ENCODE results near the gene ZC2HC1C. TPM values are rescaled to one million over a fixed set of nuclear protein-coding genes. Genes with fewer than 3 reads are reported as not detected.
"Not testable (repeated sequence)": the region's sequence is repeated elsewhere in the genome, so short reads cannot be mapped to it uniquely, and the experiment has no call there.

Gene ZC2HC1C
- total RNA-seq, 2 donors from 2014 or later = 1.2 to 3.0 TPM

DNA sequence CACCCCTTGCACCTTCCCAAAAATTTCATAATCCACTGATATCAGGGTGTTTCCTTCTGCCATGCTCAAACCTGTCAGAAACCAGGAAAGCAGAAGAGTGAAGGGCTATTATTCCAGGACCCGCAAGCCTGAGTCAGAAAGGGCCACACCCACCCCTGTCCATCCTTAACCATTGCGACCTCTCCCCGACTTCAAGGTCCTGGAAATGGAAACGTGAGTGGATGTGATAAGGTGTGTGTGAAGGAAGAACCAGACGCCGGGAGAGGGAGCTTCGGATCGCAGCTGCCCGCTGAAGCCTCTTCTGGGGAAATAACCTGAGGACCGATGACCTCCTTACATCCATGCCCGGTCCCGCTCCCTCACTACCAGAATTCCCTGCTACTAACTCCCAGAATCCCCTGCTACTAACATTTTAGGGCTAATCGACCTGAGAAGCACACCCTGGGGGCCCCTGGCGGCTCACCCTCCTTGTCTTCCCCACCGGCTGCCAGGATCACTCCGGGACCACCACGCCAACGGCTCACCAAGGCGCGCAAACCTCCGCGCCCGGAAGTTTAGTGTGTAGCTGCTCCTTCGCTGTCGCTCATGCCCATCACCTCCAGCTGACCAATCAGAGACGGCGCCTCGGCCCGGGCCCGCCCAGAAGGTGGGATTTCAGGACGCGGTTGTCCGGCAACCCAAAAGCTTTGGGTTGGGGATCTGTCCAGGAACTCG, 5.8 kb upstream of the ZC2HC1C start, which contains the start of gene ACYP1:
ACYP1 (minus strand) TSS at position 534 of the 714 bp plus-strand sequence; CDS start at position 63, 471 bp downstream.
- peak; percentile 100 for ATAC-seq (replicated peaks in 1 of 2)
- Mint-ChIP-seq H3K27me3 (ENCODE audit: low read depth) (no peaks in the 10 kb centered on the region), H3K27ac (peak within 1 kb of the TSS; percentile 88), H3K4me1 (ENCODE audit: low read depth) (peaks cover 42% of the 10 kb centered on the region), H3K9me3 (no peaks in the 10 kb centered on the region), H3K36me3 (ENCODE audit: insufficient read depth in 2 of 2) (peaks cover 7 to 21% of the 10 kb centered on the region in 2 donors), H3K4me3 (peak within 1 kb of the TSS; percentile 97)
- DNase-seq = peak; percentile 94 to 96

DNA sequence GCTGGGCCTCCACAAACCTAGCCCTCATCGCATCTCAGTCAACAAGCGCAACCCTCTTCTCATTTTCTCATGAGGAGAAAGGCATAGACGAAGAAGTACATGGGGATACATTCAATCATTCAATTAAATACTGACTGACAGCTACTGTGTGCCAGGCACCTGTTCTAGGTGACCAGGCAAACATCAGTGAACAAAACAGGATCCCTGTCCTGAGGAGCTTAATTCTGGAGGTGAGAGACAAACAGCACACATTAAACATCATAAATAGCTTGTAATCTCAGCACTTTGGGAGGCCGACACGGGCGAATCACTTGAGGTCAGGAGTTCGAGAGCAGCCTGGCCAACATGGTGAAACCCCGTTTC, 5.3 kb upstream of the ZC2HC1C start:
- DNase-seq (no peak), ATAC-seq (replicated peaks in 1 of 2) (peak in 1 of 2 donors; percentile 34)
- H3K27ac Mint-ChIP-seq = peak overlapping the region; percentile 88
- H3K9me3 Mint-ChIP-seq = no peaks in the 10 kb centered on the region
- peak overlapping the region; percentile 97 for H3K4me3 Mint-ChIP-seq
- peaks cover 7 to 21% of the 10 kb centered on the region in 2 donors for H3K36me3 Mint-ChIP-seq (ENCODE audit: insufficient read depth in 2 of 2)
- H3K4me1 Mint-ChIP-seq (ENCODE audit: low read depth) = peaks cover 41% of the 10 kb centered on the region
- H3K27me3 Mint-ChIP-seq (ENCODE audit: low read depth) = no peaks in the 10 kb centered on the region

DNA sequence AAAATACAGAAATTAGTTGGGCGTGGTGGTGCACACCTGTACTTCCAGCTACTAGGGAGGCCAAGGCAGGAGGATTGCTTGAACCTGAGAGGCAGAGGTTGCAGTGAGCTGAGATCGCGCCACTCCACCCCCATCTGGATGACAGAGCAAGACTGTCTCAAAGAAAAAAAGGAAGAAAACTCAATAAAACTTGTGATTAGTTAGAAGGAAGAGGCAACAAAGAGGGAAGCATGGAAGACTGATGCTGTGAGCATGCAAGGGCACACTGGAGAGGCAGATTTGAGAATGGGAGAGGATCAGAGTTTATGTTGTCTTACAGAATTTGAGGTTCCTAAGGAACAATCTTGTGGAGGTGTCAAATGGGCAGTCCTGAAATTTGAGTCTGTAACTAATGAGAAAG, 2.8 kb upstream of the ZC2HC1C start:
- Mint-ChIP-seq H3K4me3 (no peak overlapping the region), H3K27ac (no peak overlapping the region), H3K9me3 (no peaks in the 10 kb centered on the region), H3K36me3 (ENCODE audit: insufficient read depth in 2 of 2) (peaks cover 2% of the 10 kb centered on the region in 2 donors), H3K27me3 (ENCODE audit: low read depth) (no peaks in the 10 kb centered on the region), H3K4me1 (ENCODE audit: low read depth) (peaks cover 21% of the 10 kb centered on the region)
- ATAC-seq (replicated peaks in 1 of 2) (no peak), DNase-seq (no peak)

DNA sequence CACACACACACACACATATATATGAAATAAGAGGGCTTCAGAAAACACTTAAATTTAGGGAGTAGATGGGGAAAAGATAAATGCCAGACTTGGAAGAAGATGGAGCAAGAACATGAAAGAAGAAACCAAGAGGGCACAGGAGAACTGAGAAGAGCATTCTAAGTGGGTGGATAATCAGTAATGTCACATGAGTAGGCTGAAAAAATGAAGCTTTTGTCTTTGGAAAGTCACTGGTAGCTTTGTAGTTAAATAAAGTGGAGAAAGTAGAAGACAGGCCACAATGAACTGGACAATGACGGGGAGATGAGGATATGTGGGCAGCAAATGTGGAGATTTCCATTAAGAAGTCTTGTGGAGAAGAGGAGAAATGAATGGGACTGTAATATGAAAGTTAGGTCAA, 2.2 kb upstream of the ZC2HC1C start:
- no peak for ATAC-seq (replicated peaks in 1 of 2)
- H3K27ac Mint-ChIP-seq = no peak overlapping the region
- peaks cover 20% of the 10 kb centered on the region for H3K4me1 Mint-ChIP-seq (ENCODE audit: low read depth)
- no peaks in the 10 kb centered on the region for H3K27me3 Mint-ChIP-seq (ENCODE audit: low read depth)
- peaks cover 2% of the 10 kb centered on the region in 2 donors for H3K36me3 Mint-ChIP-seq (ENCODE audit: insufficient read depth in 2 of 2)
- H3K9me3 Mint-ChIP-seq = no peaks in the 10 kb centered on the region
- DNase-seq = no peak
- H3K4me3 Mint-ChIP-seq = no peak overlapping the region

DNA sequence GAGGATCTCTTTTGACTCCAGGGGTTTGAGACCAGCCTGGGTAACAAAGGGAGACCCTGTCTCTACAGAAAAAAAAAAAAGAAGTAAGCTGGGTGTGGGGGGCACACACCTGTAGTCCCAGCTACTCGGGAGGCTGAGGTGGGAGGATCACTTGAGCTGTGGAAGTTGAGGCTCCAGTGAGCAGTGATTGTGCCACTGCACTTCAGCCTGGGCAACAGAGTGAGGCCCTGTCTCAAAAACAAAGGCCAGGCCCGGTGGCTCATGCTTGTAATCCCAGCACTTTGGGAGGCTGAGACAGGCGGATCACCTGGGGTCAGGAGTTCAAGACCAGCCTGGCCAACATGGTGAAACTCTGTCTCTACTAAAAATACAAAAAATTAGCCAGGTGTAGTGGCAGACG, 1.7 kb upstream of the ZC2HC1C start:
- H3K36me3 Mint-ChIP-seq (ENCODE audit: insufficient read depth in 2 of 2); H3K9me3 Mint-ChIP-seq; H3K4me3 Mint-ChIP-seq; DNase-seq; H3K27me3 Mint-ChIP-seq (ENCODE audit: low read depth); ATAC-seq (replicated peaks in 1 of 2); H3K27ac Mint-ChIP-seq: not testable (repeated sequence)
- peaks cover 14% of the 10 kb centered on the region for H3K4me1 Mint-ChIP-seq (ENCODE audit: low read depth)

DNA sequence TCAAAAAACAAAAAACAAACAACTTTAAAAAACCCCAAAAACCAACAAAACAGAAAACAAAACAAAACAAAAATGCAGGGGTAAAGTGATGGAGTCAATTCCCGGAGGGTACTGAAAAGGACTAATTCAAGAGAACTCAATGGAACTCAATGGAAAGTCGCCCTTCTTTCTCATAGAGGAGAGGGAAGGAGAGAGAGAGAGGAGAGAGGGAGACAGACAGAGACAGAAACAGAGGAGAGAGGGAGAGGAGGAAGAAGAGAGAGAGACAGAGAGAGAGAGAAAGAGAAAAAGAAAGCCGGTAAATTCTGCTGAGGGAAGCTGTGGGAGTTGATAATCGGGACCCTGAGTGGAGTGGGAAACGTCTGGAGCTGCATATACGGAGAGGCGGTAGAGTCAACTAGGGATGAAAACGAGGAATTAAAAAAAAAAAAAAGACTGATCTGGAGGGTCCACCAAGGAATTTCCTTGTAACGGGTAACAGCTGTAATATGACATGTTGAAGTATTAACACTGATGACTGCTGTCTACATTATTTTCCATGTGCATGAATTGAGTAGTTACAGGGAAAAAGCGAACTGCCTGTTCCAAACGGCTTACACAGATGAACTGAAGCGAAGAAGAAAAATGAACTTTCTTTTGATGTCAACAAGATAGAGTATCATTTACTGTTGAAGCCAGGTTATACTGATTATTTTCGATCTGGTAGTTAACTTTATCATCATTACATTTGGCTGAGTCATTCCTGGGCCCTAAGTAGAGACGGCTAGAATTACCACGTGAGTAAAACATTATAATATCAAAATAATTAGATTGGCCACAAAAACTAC, 934 bp upstream of the ZC2HC1C start:
- H3K27me3 Mint-ChIP-seq (ENCODE audit: low read depth) = no peaks in the 10 kb centered on the region
- H3K27ac Mint-ChIP-seq = no peak overlapping the region
- no peaks in the 10 kb centered on the region for H3K9me3 Mint-ChIP-seq
- H3K4me1 Mint-ChIP-seq (ENCODE audit: low read depth) = peaks cover 8% of the 10 kb centered on the region
- ATAC-seq (replicated peaks in 1 of 2) (peak in 1 of 2 donors; percentile 3), DNase-seq (no peak)
- peaks cover 2% of the 10 kb centered on the region in 2 donors for H3K36me3 Mint-ChIP-seq (ENCODE audit: insufficient read depth in 2 of 2)
- no peak overlapping the region for H3K4me3 Mint-ChIP-seq

DNA sequence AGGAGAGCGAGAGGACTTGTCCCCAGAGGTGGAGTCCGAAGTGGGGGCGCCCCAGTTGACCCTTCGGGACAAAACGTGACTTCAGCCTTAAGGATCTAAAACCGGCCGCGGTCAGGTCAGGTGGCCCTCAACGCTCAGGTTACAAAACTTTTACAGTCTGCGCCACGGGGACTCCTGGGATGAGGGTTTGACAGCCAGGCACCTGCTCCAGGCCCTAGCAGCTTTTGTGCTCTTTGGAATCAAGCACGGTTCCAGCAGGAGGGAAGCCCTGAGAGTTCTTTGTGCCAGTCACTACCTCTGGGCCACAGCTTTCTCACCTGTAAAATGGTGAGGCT, 337 bp downstream of the ZC2HC1C start:
- ATAC-seq (replicated peaks in 1 of 2) (no peak), DNase-seq (no peak)
- no peaks in the 10 kb centered on the region for H3K36me3 Mint-ChIP-seq (ENCODE audit: insufficient read depth in 2 of 2)
- no peaks in the 10 kb centered on the region for H3K4me1 Mint-ChIP-seq (ENCODE audit: low read depth)
- no peak overlapping the region for H3K4me3 Mint-ChIP-seq
- H3K27me3 Mint-ChIP-seq (ENCODE audit: low read depth) = no peaks in the 10 kb centered on the region
- H3K9me3 Mint-ChIP-seq = no peaks in the 10 kb centered on the region
- H3K27ac Mint-ChIP-seq = no peak overlapping the region

DNA sequence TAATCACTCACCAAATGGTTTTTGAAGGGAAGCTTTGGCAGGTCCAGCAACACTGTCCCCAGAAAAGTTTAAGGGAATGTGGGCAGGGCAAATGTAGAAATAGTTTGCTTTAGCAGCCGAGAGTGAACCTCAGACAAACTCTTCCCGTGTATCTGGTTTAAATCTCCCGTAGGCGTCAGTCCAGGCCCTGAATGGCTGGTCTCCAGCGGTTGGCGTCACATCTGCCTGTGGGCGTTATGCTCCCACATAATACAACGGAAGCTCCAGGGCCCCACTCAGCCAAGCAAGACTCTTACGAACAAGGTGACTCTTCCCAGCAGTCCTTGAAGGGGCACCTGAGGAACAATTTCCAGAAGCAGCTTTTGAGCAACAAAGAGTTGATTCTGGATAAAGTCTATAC, 942 bp downstream of the ZC2HC1C start:
- no peak overlapping the region for H3K4me3 Mint-ChIP-seq
- H3K27ac Mint-ChIP-seq = no peak overlapping the region
- H3K4me1 Mint-ChIP-seq (ENCODE audit: low read depth) = no peaks in the 10 kb centered on the region
- no peaks in the 10 kb centered on the region for H3K9me3 Mint-ChIP-seq
- no peak for DNase-seq
- H3K36me3 Mint-ChIP-seq (ENCODE audit: insufficient read depth in 2 of 2) = no peaks in the 10 kb centered on the region
- ATAC-seq (replicated peaks in 1 of 2) = no peak
- no peaks in the 10 kb centered on the region for H3K27me3 Mint-ChIP-seq (ENCODE audit: low read depth)

DNA sequence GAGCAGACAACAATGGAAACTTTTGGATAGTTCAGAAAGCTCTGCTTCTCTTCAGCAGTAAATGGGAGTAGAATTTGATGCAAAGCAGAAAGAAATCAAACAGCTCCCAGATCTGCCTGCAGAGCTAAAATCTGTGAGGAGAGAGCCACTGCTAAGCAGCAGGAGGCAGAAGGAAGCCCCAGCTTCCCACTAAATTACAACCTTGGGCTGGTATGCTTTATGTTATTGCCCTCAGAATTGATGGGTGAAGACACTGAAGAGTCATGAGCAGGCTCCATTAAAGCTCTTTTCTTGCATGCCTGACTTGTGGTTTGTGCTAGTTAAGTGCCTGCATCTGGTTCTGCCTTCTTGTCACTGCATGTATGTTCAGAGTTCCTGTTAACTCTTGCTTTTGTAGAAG, 8.4 kb downstream of the ZC2HC1C start:
- Mint-ChIP-seq H3K4me3 (no peak overlapping the region), H3K36me3 (ENCODE audit: insufficient read depth in 2 of 2) (no peaks in the 10 kb centered on the region), H3K27me3 (ENCODE audit: low read depth) (no peaks in the 10 kb centered on the region), H3K4me1 (ENCODE audit: low read depth) (no peaks in the 10 kb centered on the region), H3K9me3 (no peaks in the 10 kb centered on the region), H3K27ac (no peak overlapping the region)
- ATAC-seq (replicated peaks in 1 of 2) = no peak
- no peak for DNase-seq

DNA sequence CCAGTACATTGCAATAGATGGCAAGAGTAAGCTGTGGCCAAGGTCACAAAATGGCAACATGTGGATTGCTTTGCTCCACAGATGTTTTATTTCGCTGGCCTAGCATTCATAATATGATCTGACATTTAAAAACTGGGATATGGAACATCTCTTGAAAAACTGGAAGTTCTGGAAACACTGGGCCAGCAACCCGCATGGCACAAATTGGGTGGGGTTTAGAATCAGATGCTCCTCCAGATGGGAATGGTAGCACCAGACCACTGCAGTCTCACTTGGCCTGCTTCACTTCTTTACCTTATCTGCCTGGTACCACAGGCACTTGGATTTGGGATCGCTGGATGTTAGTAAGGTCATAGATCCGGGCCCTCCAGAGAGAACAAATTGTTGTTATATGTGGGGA, 10.1 kb downstream of the ZC2HC1C start:
- Mint-ChIP-seq H3K27me3 (ENCODE audit: low read depth) (no peaks in the 10 kb centered on the region), H3K4me1 (ENCODE audit: low read depth) (no peaks in the 10 kb centered on the region), H3K9me3 (no peaks in the 10 kb centered on the region), H3K36me3 (ENCODE audit: insufficient read depth in 2 of 2) (peaks cover 0 to 2% of the 10 kb centered on the region in 2 donors), H3K27ac (no peak overlapping the region), H3K4me3 (no peak overlapping the region)
- ATAC-seq (replicated peaks in 1 of 2) = no peak
- no peak for DNase-seq

DNA sequence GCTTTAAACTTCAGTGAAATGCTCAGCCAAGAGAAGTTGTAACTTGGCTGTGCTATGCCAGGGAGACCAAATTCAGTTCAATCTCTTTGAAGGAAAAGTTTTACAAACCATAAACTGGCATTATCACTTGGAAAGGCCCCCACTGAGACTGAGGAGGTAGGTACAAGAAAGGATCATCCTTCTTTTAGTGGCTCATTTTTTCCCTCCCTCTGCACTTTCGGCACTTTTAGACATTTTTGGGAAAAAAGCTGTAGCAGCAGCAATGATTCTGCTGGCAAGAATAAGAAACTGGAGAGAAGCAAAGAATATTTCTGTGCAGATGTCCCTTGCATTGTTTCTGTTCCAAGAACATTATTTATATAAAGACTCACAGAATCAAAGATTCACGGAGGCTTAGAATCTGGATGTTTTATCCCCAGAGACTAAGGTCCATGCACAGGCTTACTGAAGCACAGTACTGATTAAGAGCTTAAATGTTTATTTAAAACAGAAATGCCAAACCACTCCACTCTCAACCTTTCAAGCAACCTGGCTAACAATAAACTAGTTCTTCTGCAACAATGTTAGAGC, 12.3 kb downstream of the ZC2HC1C start:
- Mint-ChIP-seq H3K4me3 (no peak overlapping the region), H3K36me3 (ENCODE audit: insufficient read depth in 2 of 2) (peaks cover 2 to 8% of the 10 kb centered on the region in 2 donors), H3K27ac (no peak overlapping the region), H3K9me3 (no peaks in the 10 kb centered on the region), H3K27me3 (ENCODE audit: low read depth) (no peaks in the 10 kb centered on the region), H3K4me1 (ENCODE audit: low read depth) (no peaks in the 10 kb centered on the region)
- no peak for ATAC-seq (replicated peaks in 1 of 2)
- DNase-seq = no peak

DNA sequence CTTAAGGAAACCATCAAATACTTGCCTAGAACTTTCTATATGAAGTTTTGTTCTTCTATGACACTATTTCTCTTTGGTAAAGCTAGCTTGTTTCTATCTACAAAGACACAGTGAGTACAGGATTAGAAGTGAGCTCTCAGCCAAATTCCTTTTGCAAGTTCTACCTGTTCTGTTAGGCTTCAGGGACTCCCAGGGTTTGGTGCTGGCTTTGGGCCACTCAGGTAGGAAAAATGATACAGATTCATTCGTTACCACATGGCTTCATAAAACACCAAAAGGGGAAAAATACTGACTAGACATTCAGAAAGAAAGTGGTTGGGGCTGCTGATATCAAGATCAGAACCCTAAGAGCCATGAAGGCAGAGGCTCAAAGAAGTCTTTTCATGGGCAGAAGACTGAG, 13.8 kb downstream of the ZC2HC1C start:
- DNase-seq = no peak
- H3K9me3 Mint-ChIP-seq = no peaks in the 10 kb centered on the region
- H3K27ac Mint-ChIP-seq = no peak overlapping the region
- H3K27me3 Mint-ChIP-seq (ENCODE audit: low read depth) = no peaks in the 10 kb centered on the region
- no peak overlapping the region for H3K4me3 Mint-ChIP-seq
- ATAC-seq (replicated peaks in 1 of 2) = no peak
- H3K4me1 Mint-ChIP-seq (ENCODE audit: low read depth) = no peaks in the 10 kb centered on the region
- peaks cover 4 to 13% of the 10 kb centered on the region in 2 donors for H3K36me3 Mint-ChIP-seq (ENCODE audit: insufficient read depth in 2 of 2)

DNA sequence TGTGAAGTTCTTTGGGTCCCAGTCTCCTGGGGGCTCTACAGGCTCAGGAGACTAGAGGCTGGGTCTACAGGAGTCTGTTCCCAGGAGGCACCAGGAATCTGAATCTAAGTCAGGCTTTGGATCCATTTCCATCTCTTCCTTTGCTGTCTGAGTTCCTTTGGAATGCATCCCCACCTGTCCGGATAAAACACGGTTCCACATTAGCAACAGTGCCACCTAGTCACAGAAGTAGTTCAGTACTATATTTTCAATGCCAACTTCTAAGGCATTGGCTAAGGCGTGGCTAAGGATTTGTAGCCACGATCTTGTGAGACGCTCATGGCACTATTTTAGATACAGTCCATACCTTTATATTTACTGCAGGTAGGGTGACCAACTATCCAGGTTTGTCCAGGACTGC, 15.1 kb downstream of the ZC2HC1C start:
- DNase-seq = no peak
- ATAC-seq (replicated peaks in 1 of 2) = no peak
- H3K4me1 Mint-ChIP-seq (ENCODE audit: low read depth) = no peaks in the 10 kb centered on the region
- no peaks in the 10 kb centered on the region for H3K9me3 Mint-ChIP-seq
- peaks cover 4 to 13% of the 10 kb centered on the region in 2 donors for H3K36me3 Mint-ChIP-seq (ENCODE audit: insufficient read depth in 2 of 2)
- H3K27me3 Mint-ChIP-seq (ENCODE audit: low read depth) = no peaks in the 10 kb centered on the region
- H3K4me3 Mint-ChIP-seq = no peak overlapping the region
- H3K27ac Mint-ChIP-seq = no peak overlapping the region
